ENCODE measurements around the gene NDUFA8.

NDUFA8 gene

GRCh38 chr9:122184551-122184950, 25.0 kb upstream of the NDUFA8 start:
- H3K4me1 ChIP-seq (ENCODE audit: low read depth, poor library complexity, severe bottlenecking): no peaks in the 10 kb centered on the region
- H3K27me3 ChIP-seq (ENCODE audit: insufficient read depth, low read depth): no peaks in the 10 kb centered on the region
- no peak overlapping the region for H2AFZ ChIP-seq (ENCODE audit: low read depth)
- H3K79me2 ChIP-seq (ENCODE audit: insufficient read depth, low read depth): no peaks in the 10 kb centered on the region
- no peak overlapping the region for H3K4me3 ChIP-seq (IDR thresholded peaks at IDR 0.05; ENCODE audit: insufficient read depth, low read depth, low read length)
- H4K20me1 ChIP-seq (ENCODE audit: insufficient read depth): no peaks in the 10 kb centered on the region
- no peaks in the 10 kb centered on the region for H3K36me3 ChIP-seq (ENCODE audit: insufficient read depth)
- no peak for TF ChIP-seq CTCF (conservative IDR thresholded peaks at IDR 0.05; ENCODE audit: low read depth, low read length)
- no peak overlapping the region for H3K27ac ChIP-seq
- no peak overlapping the region for H3K9ac ChIP-seq
- H3K4me2 ChIP-seq: no peak overlapping the region

- Histone ChIP-seq H3K9ac (no peak overlapping the region), H3K4me3 (IDR thresholded peaks at IDR 0.05; ENCODE audit: insufficient read depth, low read depth, low read length) (no peak overlapping the region), H3K36me3 (ENCODE audit: insufficient read depth) (no peaks in the 10 kb centered on the region), H3K79me2 (ENCODE audit: insufficient read depth, low read depth) (no peaks in the 10 kb centered on the region), H4K20me1 (ENCODE audit: insufficient read depth) (no peaks in the 10 kb centered on the region), H3K4me1 (ENCODE audit: low read depth, poor library complexity, severe bottlenecking) (no peaks in the 10 kb centered on the region), H3K4me2 (no peak overlapping the region), H3K27me3 (ENCODE audit: insufficient read depth, low read depth) (no peaks in the 10 kb centered on the region), H3K27ac (no peak overlapping the region), H2AFZ (ENCODE audit: low read depth) (no peak overlapping the region)
- TF ChIP-seq CTCF (conservative IDR thresholded peaks at IDR 0.05; ENCODE audit: low read depth, low read length): no peak
These were observed 23.9 kb upstream of the NDUFA8 start for GRCh38 chr9:122183501-122183900.

- H3K4me1 ChIP-seq (ENCODE audit: low read depth, poor library complexity, severe bottlenecking): no peaks in the 10 kb centered on the region
- H3K4me2 ChIP-seq: no peak overlapping the region
- no peak overlapping the region for H2AFZ ChIP-seq (ENCODE audit: low read depth)
- no peak for TF ChIP-seq CTCF (conservative IDR thresholded peaks at IDR 0.05; ENCODE audit: low read depth, low read length)
- H3K27ac ChIP-seq: no peak overlapping the region
- H3K9ac ChIP-seq: no peak overlapping the region
- no peak overlapping the region for H3K4me3 ChIP-seq (IDR thresholded peaks at IDR 0.05; ENCODE audit: insufficient read depth, low read depth, low read length)
- H3K79me2 ChIP-seq (ENCODE audit: insufficient read depth, low read depth): no peaks in the 10 kb centered on the region
- no peaks in the 10 kb centered on the region for H4K20me1 ChIP-seq (ENCODE audit: insufficient read depth)
- H3K27me3 ChIP-seq (ENCODE audit: insufficient read depth, low read depth): no peaks in the 10 kb centered on the region
- no peaks in the 10 kb centered on the region for H3K36me3 ChIP-seq (ENCODE audit: insufficient read depth)
These were observed 21.1 kb upstream of the NDUFA8 start for GRCh38 chr9:122180633-122181032.

GRCh38 chr9:122179690-122180074, 20.1 kb upstream of the NDUFA8 start:
- H3K4me3 ChIP-seq (IDR thresholded peaks at IDR 0.05; ENCODE audit: insufficient read depth, low read depth, low read length): no peak overlapping the region
- H3K9ac ChIP-seq: no peak overlapping the region
- H3K27me3 ChIP-seq (ENCODE audit: insufficient read depth, low read depth): no peaks in the 10 kb centered on the region
- no peaks in the 10 kb centered on the region for H4K20me1 ChIP-seq (ENCODE audit: insufficient read depth)
- H2AFZ ChIP-seq (ENCODE audit: low read depth): no peak overlapping the region
- H3K79me2 ChIP-seq (ENCODE audit: insufficient read depth, low read depth): no peaks in the 10 kb centered on the region
- TF ChIP-seq CTCF (conservative IDR thresholded peaks at IDR 0.05; ENCODE audit: low read depth, low read length): no peak
- H3K4me1 ChIP-seq (ENCODE audit: low read depth, poor library complexity, severe bottlenecking): no peaks in the 10 kb centered on the region
- H3K36me3 ChIP-seq (ENCODE audit: insufficient read depth): no peaks in the 10 kb centered on the region
- no peak overlapping the region for H3K27ac ChIP-seq
- H3K4me2 ChIP-seq: no peak overlapping the region

All from KMS-11 (cell line).